Fibroblast of peridontal ligament (primary cell): ENCODE results near the gene IL15RA.

Experiments
- DNase-seq: peaks from one replicate; pipeline ENCODE4 v3.0.0-alpha.2; 2010; ENCODE audit errors: extremely low read depth

The IL15RA gene

GRCh38 chr10:5977471-5978229 lies at the start of gene IL15RA:
TSS of gene IL15RA (minus strand) at chr10:5977543. CDS start at chr10:5977492, 51 bp downstream.
- peak; percentile 35 for DNase-seq

- DNase-seq, result no peak
These were observed 48.4 kb upstream of the IL15RA start for GRCh38 chr10:6025683-6026255.

DNA sequence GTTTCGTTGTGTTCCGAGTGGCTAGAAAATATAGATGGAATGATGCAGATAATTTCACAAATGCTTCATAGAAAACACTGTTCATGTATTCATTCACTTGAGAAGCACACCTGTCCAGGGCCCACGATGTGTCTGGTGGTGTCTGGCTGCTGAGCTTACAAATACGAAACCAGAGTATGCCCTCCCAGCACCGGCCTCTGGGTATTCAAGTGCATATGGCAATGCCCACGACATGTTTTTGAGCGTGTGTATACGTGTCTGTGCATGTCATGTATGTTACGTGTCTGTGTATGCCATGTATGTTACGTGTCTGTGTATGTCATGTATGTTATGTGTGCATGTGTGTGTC lies 47.0 kb upstream of the IL15RA start:
- DNase-seq, result no peak

GRCh38 chr10:6023661-6024333 lies 46.5 kb upstream of the IL15RA start:
- peak; percentile 2 for DNase-seq

DNA sequence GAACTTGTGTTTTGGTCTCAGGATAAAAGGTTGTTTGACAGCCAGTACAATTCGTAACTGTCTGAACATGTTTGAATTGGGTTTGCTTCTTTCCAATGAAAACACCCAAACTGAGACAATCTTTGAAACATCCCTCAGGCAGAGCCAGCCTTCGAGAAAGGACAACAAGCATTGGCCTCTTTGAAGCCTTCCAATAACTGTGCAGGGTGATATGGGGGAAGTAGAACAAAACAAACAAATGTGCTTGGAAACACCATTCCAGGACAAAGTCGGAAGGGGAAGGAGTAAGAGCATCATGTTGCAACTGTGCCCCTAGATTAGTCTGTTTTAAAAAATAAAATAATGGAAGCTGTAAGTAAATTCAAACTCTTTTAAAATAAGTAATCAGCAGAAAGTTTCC lies 45.3 kb upstream of the IL15RA start:
- DNase-seq, result no peak

GRCh38 chr10:6020826-6021225 lies 43.5 kb upstream of the IL15RA start:
- DNase-seq, result no peak

DNA sequence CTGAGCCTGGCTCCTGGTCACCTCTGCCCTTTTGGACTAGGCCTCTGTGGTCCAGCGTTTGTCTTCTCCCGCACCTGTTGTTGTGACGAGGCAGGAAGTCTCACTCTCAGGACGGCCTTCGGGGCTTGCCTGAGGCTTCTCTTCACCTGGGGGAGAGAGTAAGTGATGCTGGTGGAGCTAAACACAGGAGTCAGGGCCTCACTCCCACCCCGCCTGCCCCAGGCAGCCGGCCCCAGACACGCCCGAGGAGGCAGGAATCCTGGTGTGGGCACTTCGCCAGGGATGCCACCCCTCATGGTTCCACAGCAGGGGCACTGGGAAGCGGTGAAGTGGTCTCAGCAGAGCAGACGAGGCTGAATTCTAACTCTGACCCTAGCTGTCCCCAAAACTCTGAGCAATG lies 42.5 kb upstream of the IL15RA start:
- no peak for DNase-seq

GRCh38 chr10:6019010-6019782 lies 41.9 kb upstream of the IL15RA start:
- no peak for DNase-seq

DNA sequence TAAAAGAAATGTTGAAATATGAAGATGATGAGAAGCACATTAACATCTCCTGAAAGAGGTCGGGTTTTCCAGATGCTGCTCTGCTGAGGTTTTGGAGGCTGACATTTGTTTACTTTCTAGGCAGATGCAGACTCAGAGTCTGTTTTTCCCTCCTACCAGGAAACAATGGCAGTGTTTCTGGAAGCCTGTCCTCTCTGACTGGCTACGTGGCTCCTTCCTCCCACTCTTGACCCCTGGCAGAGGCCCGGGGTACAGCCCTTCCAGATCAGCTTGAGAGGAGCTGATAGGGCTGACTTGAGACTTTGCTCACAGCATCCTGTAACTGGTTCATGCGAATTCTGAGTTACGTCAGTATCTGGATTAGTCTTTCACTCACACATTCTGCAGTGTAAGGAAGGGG lies 41.1 kb upstream of the IL15RA start:
- no peak for DNase-seq

- DNase-seq, result no peak
These were observed 40.5 kb upstream of the IL15RA start for GRCh38 chr10:6017781-6018354.

DNA sequence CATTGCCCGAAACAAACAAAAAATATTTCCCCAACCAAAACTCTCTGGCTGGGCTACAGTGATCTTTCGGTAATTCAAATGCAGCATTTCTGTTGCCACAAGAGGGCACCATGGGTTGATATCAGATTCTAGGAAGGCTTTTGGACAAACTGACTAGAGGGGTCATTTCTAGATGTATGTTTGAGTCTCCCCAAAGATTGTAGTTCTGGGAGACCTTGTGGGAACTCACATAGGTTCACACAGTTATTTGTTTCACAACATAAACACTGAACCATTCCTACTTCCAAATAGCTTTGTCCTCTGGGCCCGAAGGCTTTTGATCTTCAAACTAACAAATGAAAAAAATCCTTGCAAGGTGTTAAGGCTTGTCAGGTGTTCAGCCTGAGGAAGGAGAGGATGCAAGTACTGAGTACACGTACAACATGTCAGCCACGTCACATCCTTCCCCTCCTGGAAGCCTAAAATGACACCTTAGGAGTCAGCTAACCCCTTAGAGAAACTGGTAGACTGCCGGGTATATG lies 37.0 kb upstream of the IL15RA start:
- DNase-seq, result peak; percentile 65

- DNase-seq, result no peak
These were observed 36.3 kb upstream of the IL15RA start for GRCh38 chr10:6013413-6014192.

- DNase-seq, result no peak
These were observed 35.0 kb upstream of the IL15RA start for GRCh38 chr10:6012121-6012905.

DNA sequence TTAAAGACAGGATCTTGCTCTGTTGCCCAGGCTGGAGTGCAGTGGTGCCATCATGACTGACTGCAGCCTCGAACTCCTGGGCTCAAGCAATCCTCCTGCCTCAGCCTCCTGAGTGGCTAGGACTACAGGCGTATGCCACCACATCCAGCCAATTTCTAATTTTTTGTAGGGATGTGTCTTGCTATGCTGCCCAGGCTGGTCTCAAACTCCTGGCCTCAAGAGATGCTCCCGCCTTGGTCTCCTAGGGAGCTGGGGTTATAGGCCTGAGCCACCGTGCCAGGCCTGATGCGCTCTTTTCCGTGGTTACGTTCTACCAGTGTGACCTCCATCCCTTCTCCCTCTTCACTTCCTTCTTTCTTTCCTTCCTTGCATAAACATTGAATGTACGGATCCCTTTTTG lies 34.2 kb upstream of the IL15RA start:
- DNase-seq, result no peak

DNA sequence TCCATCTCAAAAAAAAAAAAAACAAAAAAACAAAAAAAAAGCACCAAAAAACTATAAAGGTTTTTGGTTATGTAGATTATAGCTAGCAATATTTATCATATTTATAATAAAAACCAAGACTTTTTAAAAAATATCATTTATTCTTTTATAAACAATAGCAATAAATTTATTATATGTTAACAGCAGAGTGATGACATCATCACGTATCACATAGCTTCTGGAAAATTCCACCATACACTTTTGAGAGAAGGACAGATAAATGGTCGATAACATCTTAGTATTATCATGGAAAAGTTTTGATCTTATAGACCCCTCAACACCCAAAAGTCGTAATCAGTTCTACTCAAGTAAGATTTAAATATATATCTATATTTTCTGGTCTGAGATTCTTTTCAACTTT lies 33.2 kb upstream of the IL15RA start:
- no peak for DNase-seq

GRCh38 chr10:6009961-6010360 lies 32.6 kb upstream of the IL15RA start:
- DNase-seq, result peak; percentile 9

- peak; percentile 73 for DNase-seq
These were observed 31.8 kb upstream of the IL15RA start for GRCh38 chr10:6009150-6009549.

DNA sequence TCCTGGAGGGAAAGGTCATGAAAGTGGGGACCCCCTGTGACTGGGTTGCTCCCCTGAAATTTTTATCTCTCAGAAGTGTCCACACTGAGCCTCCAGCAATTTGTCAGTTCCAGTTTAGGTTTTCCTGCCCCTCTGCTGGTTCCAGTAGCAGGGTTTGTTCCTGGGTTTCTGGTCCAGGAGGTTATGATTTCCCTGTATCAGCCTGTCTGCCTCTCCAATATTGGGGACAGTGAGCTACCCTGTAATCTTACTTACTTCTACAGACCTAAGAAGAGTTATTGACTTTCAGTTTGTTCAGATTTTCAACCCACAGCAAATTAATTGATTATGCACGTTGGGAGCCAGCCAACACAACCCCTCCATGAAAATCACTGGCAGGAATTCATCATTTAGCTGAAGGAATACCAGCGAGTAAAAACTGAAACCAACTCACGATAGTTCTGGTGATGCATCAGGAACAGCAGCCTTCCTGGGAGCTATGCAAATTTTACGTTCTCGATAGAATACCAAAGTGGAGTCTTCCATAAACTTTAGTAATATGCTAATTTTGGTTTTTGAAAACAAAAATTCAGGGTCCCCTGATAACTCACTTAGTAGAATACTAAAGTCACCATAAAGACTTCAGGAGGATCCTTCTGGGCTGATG lies 31.3 kb upstream of the IL15RA start:
- DNase-seq, result peak; percentile 0

- DNase-seq, result no peak
These were observed 29.6 kb upstream of the IL15RA start for GRCh38 chr10:6006991-6007390.

- no peak for DNase-seq
These were observed 29.2 kb upstream of the IL15RA start for GRCh38 chr10:6006546-6006945.
